Neutrophil (primary cell): ENCODE measurements around the gene SELENOH.

ENCODE experiments used
- H3K27ac ChIP-seq: fragments of 200-600 bp; sonication (generic); 2 replicates; pipeline ENCODE4 v1.5.1; 2016; ENCODE audit warnings: mild to moderate bottlenecking, moderate library complexity
- H3K27me3 ChIP-seq: fragments of 200-600 bp; sonication (generic); 2 replicates; pipeline ENCODE4 v1.6.0; 2016; ENCODE audit warnings: mild to moderate bottlenecking
- H3K36me3 ChIP-seq: fragments of 200-600 bp; sonication (generic); 2 replicates; pipeline ENCODE4 v1.5.1; 2017
- H3K4me1 ChIP-seq, 2 experiments: fragments of 200-600 bp in 1 of 2; sonication (generic) in 1 of 2; 1 replicate in 1 of 2; 2 replicates in 1 of 2; pipeline versions ENCODE4 v1.5.1 to v1.6.1; 2013 to 2016; ENCODE audit warnings: low read depth in 1 of 2, low read length in 1 of 2, mild to moderate bottlenecking in 1 of 2, moderate library complexity in 1 of 2; ENCODE audit not compliant: control insufficient read depth in 1 of 2, insufficient read depth in 1 of 2
- H3K4me3 ChIP-seq, 2 experiments: fragments of 200-600 bp in 1 of 2; sonication (generic) in 1 of 2; 1 replicate in 1 of 2; 2 replicates in 1 of 2; pipeline ENCODE4 v1.5.1; 2013 to 2016; ENCODE audit warnings: low read depth in 1 of 2, low read length in 1 of 2, mild to moderate bottlenecking in 1 of 2, moderate library complexity in 1 of 2
- H3K9me3 ChIP-seq: fragments of 200-600 bp; sonication (generic); 2 replicates; pipeline ENCODE4 v1.5.1; 2016
- TF ChIP-seq, protein P1 (sequence below): fragments of 200-600 bp; sonication (generic); IDR thresholded peaks from 2 replicates; pipeline ENCODE4 v1.5.1; 2016; ENCODE audit warnings: antibody characterized with exemption

Gene SELENOH

DNA sequence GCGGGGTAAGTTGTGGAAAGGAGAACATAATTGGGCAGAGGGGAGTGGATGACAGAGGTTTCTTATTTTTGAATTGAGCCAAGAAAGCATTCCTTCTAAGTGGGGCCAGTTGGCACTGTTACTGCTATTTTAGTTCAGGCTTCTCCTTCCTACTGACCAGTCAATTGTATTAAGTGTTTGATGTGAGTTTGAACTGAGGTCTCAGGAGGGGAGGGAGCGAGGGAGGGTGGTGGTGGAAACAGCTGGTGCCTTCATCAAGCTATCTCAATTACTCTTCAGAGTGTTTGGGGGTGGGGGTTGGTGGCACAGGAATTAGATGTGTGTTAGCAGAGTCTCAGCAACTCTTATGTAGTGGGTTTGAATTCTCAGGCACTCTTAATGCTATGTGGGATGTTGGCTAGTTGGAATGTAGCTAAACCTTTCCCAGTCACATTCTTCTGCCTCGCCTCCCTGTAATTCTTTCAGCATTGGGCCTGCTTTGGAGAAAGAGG is 34.8 kb downstream of the SELENOH start:
- H3K4me3 ChIP-seq: no peak overlapping the region
- no peak overlapping the region for H3K27ac ChIP-seq
- H3K36me3 ChIP-seq: no peaks in the 10 kb centered on the region
- peaks cover 14 to 15% of the 10 kb centered on the region in 2 experiments for H3K4me1 ChIP-seq
- TF ChIP-seq, protein P1, sequence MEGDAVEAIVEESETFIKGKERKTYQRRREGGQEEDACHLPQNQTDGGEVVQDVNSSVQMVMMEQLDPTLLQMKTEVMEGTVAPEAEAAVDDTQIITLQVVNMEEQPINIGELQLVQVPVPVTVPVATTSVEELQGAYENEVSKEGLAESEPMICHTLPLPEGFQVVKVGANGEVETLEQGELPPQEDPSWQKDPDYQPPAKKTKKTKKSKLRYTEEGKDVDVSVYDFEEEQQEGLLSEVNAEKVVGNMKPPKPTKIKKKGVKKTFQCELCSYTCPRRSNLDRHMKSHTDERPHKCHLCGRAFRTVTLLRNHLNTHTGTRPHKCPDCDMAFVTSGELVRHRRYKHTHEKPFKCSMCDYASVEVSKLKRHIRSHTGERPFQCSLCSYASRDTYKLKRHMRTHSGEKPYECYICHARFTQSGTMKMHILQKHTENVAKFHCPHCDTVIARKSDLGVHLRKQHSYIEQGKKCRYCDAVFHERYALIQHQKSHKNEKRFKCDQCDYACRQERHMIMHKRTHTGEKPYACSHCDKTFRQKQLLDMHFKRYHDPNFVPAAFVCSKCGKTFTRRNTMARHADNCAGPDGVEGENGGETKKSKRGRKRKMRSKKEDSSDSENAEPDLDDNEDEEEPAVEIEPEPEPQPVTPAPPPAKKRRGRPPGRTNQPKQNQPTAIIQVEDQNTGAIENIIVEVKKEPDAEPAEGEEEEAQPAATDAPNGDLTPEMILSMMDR: no peak
- no peaks in the 10 kb centered on the region for H3K9me3 ChIP-seq
- H3K27me3 ChIP-seq: no peaks in the 10 kb centered on the region

DNA sequence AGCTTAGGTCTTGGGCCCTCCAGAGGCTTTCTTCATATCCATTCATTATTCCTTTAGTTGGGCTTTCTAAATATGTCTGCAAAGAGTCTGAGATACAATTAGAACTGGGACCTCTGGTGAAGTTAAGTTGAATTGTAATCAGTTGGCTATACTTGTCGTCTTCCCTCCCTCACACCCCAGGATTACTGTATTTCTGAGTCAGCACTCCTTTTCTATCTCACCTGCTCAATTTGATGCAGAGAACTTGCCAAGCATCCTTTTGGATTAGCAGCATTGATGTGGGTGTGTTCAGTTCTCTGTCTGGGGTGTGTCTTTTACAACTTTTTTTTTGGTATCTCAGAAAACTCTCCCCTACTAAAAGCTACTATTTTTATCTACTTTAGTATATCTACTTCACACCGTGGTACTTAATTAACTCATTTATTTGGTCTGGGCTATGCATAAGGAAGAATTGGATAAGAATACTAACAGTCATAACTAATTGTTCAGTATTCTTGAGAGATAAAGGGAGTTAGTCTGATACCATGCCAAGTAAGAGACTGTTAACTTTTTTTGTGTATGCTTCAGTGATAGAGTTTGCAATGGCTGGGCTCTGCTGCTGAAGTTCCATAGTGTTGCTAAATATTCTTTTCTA is 35.4 kb downstream of the SELENOH start:
- Histone ChIP-seq H3K36me3 (no peaks in the 10 kb centered on the region), H3K9me3 (no peaks in the 10 kb centered on the region), H3K27ac (no peak overlapping the region), H3K4me1 (peaks cover 14 to 15% of the 10 kb centered on the region in 2 experiments), H3K4me3 (no peak overlapping the region), H3K27me3 (no peaks in the 10 kb centered on the region)
- TF ChIP-seq, protein P1: no peak

DNA sequence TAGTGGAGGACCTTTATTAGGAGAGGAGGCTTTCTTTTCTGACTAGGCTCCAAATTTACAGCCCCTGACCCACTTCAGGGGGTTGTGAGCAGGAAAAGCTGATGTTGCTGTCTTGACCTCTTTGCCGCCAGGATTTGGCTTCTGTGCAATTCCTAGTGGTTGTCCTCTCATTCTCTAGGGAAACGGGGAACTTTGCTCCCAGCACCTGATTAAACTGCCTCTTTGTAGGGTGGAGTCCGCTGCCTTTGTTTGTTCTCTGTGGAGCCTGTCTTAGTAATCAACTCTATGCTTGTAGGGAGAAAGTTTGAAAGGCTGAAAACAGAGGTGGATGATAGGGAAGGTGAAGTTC is 36.7 kb downstream of the SELENOH start:
- H3K36me3 ChIP-seq: no peaks in the 10 kb centered on the region
- peaks cover 14 to 15% of the 10 kb centered on the region in 2 experiments for H3K4me1 ChIP-seq
- no peak overlapping the region for H3K4me3 ChIP-seq
- no peak overlapping the region for H3K27ac ChIP-seq
- TF ChIP-seq, protein P1: no peak
- no peaks in the 10 kb centered on the region for H3K9me3 ChIP-seq
- no peaks in the 10 kb centered on the region for H3K27me3 ChIP-seq

DNA sequence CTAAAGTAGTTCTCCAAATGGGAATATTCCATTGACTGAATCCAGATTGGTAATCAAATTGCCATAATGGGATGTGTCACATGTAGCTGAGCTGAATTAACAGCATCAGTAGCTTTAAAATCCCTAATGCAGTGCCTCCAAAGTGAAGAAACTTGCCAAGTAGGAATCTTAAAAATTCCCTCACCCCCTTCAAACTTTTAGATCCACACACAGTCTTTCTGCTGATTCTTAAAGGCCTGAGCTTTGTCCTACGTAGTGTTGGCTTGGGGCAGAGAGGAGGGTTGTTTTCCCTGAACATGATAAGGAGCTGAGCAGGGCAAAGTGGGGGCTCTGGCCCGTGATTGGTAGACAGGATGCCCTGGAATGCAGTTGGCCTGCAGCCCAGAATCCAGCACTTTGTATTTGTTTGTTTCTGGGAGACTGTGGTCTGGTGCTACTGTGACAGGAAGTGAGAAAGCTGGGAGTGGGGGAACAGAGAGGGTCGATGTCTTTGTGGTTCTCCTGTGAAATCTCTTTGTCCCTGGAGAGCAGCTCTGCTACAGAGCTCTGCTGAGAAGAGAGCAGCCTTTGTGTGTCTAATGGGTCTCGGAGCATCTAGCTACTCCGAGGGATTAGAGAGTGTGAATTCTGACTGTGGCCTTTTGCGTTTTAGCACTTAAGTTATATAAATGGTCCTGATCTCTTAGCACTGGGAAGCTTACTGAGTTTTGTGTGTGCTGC is 37.2 kb downstream of the SELENOH start:
- Histone ChIP-seq H3K4me1 (peaks cover 14 to 15% of the 10 kb centered on the region in 2 experiments), H3K9me3 (no peaks in the 10 kb centered on the region), H3K27ac (no peak overlapping the region), H3K4me3 (no peak overlapping the region), H3K27me3 (no peaks in the 10 kb centered on the region), H3K36me3 (no peaks in the 10 kb centered on the region)
- TF ChIP-seq, protein P1: no peak

DNA sequence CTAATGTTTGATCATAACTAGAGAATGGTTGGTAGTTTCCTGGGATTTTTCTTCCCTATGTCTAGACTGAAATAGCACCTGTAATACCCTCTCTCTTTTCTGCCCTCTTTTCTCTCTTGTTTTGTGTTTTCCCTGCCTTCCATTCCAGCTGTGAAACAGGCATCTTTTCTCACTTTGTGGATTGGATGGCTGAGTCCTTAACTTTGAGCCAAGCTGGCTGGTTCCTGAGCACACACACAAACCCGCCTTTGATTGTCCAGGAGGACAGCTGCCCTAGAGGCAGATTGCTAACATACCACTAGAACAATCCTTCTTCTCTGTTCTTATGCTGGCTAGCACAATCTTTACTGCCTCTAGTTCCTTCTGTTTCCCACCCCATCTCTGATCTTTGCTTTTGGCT is 38.0 kb downstream of the SELENOH start:
- Histone ChIP-seq H3K4me3 (no peak overlapping the region), H3K27ac (no peak overlapping the region)

More for the DNA sequence above, 38.0 kb downstream of the SELENOH start:
- H3K36me3 ChIP-seq: no peaks in the 10 kb centered on the region
- H3K4me1 ChIP-seq: peaks cover 14 to 15% of the 10 kb centered on the region in 2 experiments
- no peaks in the 10 kb centered on the region for H3K9me3 ChIP-seq
- TF ChIP-seq, protein P1: no peak
- no peaks in the 10 kb centered on the region for H3K27me3 ChIP-seq
